MM.1S (cell line): ENCODE data around the gene PLXNA4.

Source experiments
- DNase-seq: peaks from one replicate; pipeline ENCODE4 v3.0.0-alpha.2; 2015
- H2AFZ ChIP-seq: fragments of 300-600 bp; sonication (generic); 2 replicates; pipeline ENCODE4 v1.6.0; 2016; ENCODE audit warnings: antibody characterized with exemption, low read length
- H3F3A ChIP-seq: fragments of 300-600 bp; sonication (generic); 2 replicates; pipeline ENCODE4 v1.6.1; 2016; ENCODE audit warnings: mild to moderate bottlenecking, antibody characterized with exemption, low read length, moderate library complexity, mixed read lengths; ENCODE audit not compliant: insufficient read depth
- H3K27ac ChIP-seq: fragments of 300-600 bp; sonication (generic); 2 replicates; pipeline ENCODE4 v1.5.1; 2016; ENCODE audit warnings: mild to moderate bottlenecking, low read length
- H3K27me3 ChIP-seq: fragments of 300-600 bp; sonication (generic); replicated peaks from 2 replicates; pipeline ENCODE4 v1.6.0; 2016; ENCODE audit warnings: low read length; ENCODE audit not compliant: insufficient read depth
- H3K36me3 ChIP-seq: fragments of 300-600 bp; sonication (generic); replicated peaks from 2 replicates; pipeline ENCODE4 v1.6.1; 2016; ENCODE audit warnings: mild to moderate bottlenecking, low read length, mixed read lengths; ENCODE audit not compliant: insufficient read depth
- H3K4me1 ChIP-seq: fragments of 300-600 bp; sonication (generic); 2 replicates; pipeline ENCODE4 v1.6.1; 2016; ENCODE audit warnings: low read length, mixed read lengths
- H3K4me2 ChIP-seq: fragments of 300-600 bp; sonication (generic); 2 replicates; pipeline ENCODE4 v1.6.0; 2016; ENCODE audit warnings: low read depth, low read length
- H3K4me3 ChIP-seq: fragments of 300-600 bp; sonication (generic); 2 replicates; pipeline ENCODE4 v1.5.1; 2016; ENCODE audit warnings: low read length, mixed read lengths
- H3K79me2 ChIP-seq: fragments of 300-600 bp; sonication (generic); 2 replicates; pipeline ENCODE4 v1.6.1; 2016; ENCODE audit warnings: mixed run types, low read length, mixed read lengths
- H3K9ac ChIP-seq: fragments of 300-600 bp; sonication (generic); 2 replicates; pipeline ENCODE4 v1.6.1; 2016; ENCODE audit warnings: low read length, mixed read lengths
- H3K9me2 ChIP-seq: fragments of 300-600 bp; sonication (generic); replicated peaks from 2 replicates; pipeline ENCODE4 v1.6.1; 2016; ENCODE audit warnings: mild to moderate bottlenecking, low read length, mixed read lengths; ENCODE audit not compliant: insufficient read depth
- H3K9me3 ChIP-seq: fragments of 300-600 bp; sonication (generic); replicated peaks from 2 replicates; pipeline ENCODE4 v1.6.1; 2016; ENCODE audit warnings: mild to moderate bottlenecking, low read length, mixed read lengths; ENCODE audit not compliant: insufficient read depth
- H4K20me1 ChIP-seq: fragments of 300-600 bp; sonication (generic); 2 replicates; pipeline ENCODE4 v1.6.1; 2016; ENCODE audit warnings: mild to moderate bottlenecking, low read length, moderate library complexity, mixed read lengths; ENCODE audit not compliant: insufficient read depth
- CTCF ChIP-seq: fragments of 300-600 bp; sonication (generic); IDR thresholded peaks from 2 replicates; pipeline ENCODE4 v1.5.1; 2016; ENCODE audit warnings: antibody characterized with exemption, low read length, mixed read lengths
- EZH2 ChIP-seq: fragments of 300-600 bp; sonication (generic); optimal IDR thresholded peaks from 2 replicates; pipeline ENCODE3; 2017; ENCODE audit warnings: low read depth, mild to moderate bottlenecking, antibody characterized with exemption, low read length, mixed read lengths
- EZH2phosphoT487 ChIP-seq: fragments of 300-600 bp; sonication (generic); IDR thresholded peaks from 2 replicates; pipeline ENCODE4 v1.6.1; 2018; ENCODE audit warnings: antibody characterized with exemption, low read length

Gene PLXNA4

DNA sequence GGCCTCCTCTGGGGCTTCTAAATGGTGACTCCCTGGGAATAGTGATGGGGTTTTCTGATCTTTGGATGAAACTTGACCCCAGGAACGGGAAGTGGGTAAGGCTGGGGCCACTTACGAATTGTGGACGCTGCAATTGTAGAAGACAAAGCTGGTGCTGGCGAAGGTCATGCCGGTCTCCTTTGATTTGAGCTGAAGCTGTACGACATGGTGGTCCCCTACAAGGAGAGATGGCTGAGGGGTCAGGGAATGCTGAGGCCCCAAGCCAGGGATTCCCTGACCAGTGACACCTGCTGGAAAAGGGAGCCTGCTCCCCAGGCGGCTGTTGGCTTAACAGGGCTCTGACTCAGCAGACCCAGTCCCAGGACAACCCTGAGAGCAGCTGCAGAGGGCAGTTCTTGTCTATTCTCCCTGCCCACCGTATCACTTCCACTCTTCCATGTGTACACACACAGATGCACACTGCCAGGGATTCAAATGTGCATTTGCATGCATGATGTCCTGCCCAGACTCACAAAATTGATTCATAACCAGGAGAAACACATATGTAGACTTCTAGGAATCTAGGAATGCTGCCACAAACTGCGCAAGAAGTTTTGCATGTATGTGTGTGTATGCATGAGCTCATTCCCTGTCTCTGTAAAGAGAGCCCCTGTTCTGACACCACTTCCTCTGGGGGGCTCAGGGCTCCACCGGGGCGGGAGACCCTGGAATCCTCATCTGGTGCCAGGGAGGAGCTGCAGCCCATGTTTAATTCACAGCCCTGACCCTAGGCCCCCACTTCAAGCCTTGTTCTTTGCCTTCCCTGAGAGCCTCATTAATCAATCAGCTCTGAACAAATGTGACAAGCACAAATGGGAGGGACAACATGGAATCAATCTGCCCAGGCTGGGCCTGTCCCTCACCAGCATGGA, 350.0 kb downstream of the PLXNA4 start:
- Histone ChIP-seq H3K9ac (no peak overlapping the region), H3K9me2 (no peaks in the 10 kb centered on the region), H3K4me2 (no peak overlapping the region), H3K27me3 (no peaks in the 10 kb centered on the region), H2AFZ (no peak overlapping the region), H3K36me3 (no peaks in the 10 kb centered on the region), H3F3A (no peaks in the 10 kb centered on the region), H3K4me1 (no peaks in the 10 kb centered on the region), H3K4me3 (no peak overlapping the region), H3K79me2 (no peaks in the 10 kb centered on the region), H4K20me1 (no peaks in the 10 kb centered on the region), H3K27ac (no peak overlapping the region), H3K9me3 (no peaks in the 10 kb centered on the region)
- TF ChIP-seq EZH2: no peak
- no peak for TF ChIP-seq CTCF
- no peak for TF ChIP-seq EZH2phosphoT487
- DNase-seq: no peak

- Histone ChIP-seq H3F3A (no peaks in the 10 kb centered on the region), H3K9me3 (no peaks in the 10 kb centered on the region), H4K20me1 (no peaks in the 10 kb centered on the region), H3K4me1 (no peaks in the 10 kb centered on the region), H3K36me3 (no peaks in the 10 kb centered on the region), H2AFZ (no peak overlapping the region), H3K27me3 (no peaks in the 10 kb centered on the region), H3K4me2 (no peak overlapping the region), H3K9ac (no peak overlapping the region), H3K79me2 (no peaks in the 10 kb centered on the region), H3K4me3 (no peak overlapping the region), H3K9me2 (no peaks in the 10 kb centered on the region), H3K27ac (no peak overlapping the region)
- DNase-seq: no peak
- TF ChIP-seq EZH2phosphoT487 (no peak), CTCF (no peak), EZH2 (no peak)
Measured at GRCh38 chr7:132225216-132226030, 350.8 kb downstream of the PLXNA4 start.

DNA sequence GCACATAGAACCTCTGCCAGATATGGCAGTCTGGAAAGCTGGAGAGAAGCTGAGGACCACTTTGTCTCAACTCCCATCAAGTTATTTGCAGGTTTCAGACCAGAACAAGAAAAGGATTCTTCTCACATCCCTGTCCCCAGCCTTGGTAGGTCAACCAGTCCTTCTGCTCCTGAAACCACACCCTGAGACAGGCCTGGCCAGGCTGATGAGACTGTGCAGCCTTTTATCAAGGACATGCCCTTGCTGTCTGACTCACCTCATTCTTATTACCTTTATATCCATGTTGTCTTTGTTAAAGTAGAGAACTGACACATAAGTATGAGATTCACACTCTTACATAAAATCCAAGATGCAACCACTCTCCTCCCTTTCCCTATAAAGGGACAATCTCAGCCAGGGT, 354.9 kb downstream of the PLXNA4 start:
- DNase-seq: no peak
- H3K4me1 ChIP-seq: no peaks in the 10 kb centered on the region
- no peaks in the 10 kb centered on the region for H3K9me3 ChIP-seq
- TF ChIP-seq EZH2 (no peak), EZH2phosphoT487 (no peak), CTCF (no peak)
- no peak overlapping the region for H2AFZ ChIP-seq
- H3F3A ChIP-seq: no peaks in the 10 kb centered on the region
- no peak overlapping the region for H3K9ac ChIP-seq
- H3K4me2 ChIP-seq: no peak overlapping the region
- no peaks in the 10 kb centered on the region for H4K20me1 ChIP-seq
- no peak overlapping the region for H3K4me3 ChIP-seq
- no peaks in the 10 kb centered on the region for H3K79me2 ChIP-seq
- H3K27ac ChIP-seq: no peak overlapping the region
- H3K36me3 ChIP-seq: no peaks in the 10 kb centered on the region
- H3K9me2 ChIP-seq: no peaks in the 10 kb centered on the region
- H3K27me3 ChIP-seq: no peaks in the 10 kb centered on the region
